ENCODE data around the gene SRRT. TPM values are rescaled to one million over a fixed set of nuclear protein-coding genes. Genes with fewer than 3 reads are reported as not detected.

SRRT gene
- total RNA-seq, 2 donors from 2014 or later = 33.4 to 49.6 TPM

- DNase-seq (ENCODE audit: low spot score) = no peak
- H3K27me3 ChIP-seq = peaks cover 0 to 29% of the 10 kb centered on the region in 2 donors
- no peak for TF ChIP-seq CTCF (IDR thresholded peaks at IDR 0.05)
- H3K4me3 ChIP-seq = peak overlapping the region; percentile 27 to 56
- H3K4me1 ChIP-seq = peaks cover 0 to 41% of the 10 kb centered on the region in 2 donors
- peak overlapping the region; percentile 64 to 73 for H3K27ac ChIP-seq
- H3K36me3 ChIP-seq = no peaks in the 10 kb centered on the region
- H3K9me3 ChIP-seq = no peaks in the 10 kb centered on the region
These were observed 19.2 kb downstream of the SRRT start for GRCh38 chr7:100893910-100894721.

GRCh38 chr7:100894860-100895700, 20.2 kb downstream of the SRRT start:
- Histone ChIP-seq H3K4me1 (peaks cover 0 to 37% of the 10 kb centered on the region in 2 donors), H3K9me3 (no peaks in the 10 kb centered on the region), H3K27me3 (peaks cover 0 to 29% of the 10 kb centered on the region in 2 donors), H3K27ac (peak overlapping the region; percentile 64 to 73), H3K4me3 (peak overlapping the region; percentile 27 to 56), H3K36me3 (no peaks in the 10 kb centered on the region)
- peak; percentile 76 to 91 for TF ChIP-seq CTCF (IDR thresholded peaks at IDR 0.05)
- DNase-seq (ENCODE audit: low spot score) = no peak

- Histone ChIP-seq H3K4me1 (peaks cover 0 to 31% of the 10 kb centered on the region in 2 donors), H3K9me3 (no peaks in the 10 kb centered on the region), H3K27me3 (peaks cover 0 to 29% of the 10 kb centered on the region in 2 donors), H3K36me3 (no peaks in the 10 kb centered on the region), H3K27ac (peak within 1 kb of the TSS; percentile 64 to 73), H3K4me3 (peak within 1 kb of the TSS; percentile 27 to 56)
- no peak for DNase-seq (ENCODE audit: low spot score)
- TF ChIP-seq CTCF (IDR thresholded peaks at IDR 0.05) = no peak
These were observed 20.7 kb downstream of the SRRT start, which contains the start of gene ACHE for GRCh38 chr7:100895701-100895955. ACHE (minus strand) TSS chr7:100895888; CDS start chr7:100894232, 1,656 bp downstream.

GRCh38 chr7:100895956-100896731, 21.2 kb downstream of the SRRT start:
- Histone ChIP-seq H3K27me3 (peaks cover 0 to 26% of the 10 kb centered on the region in 2 donors), H3K4me1 (peaks cover 0 to 26% of the 10 kb centered on the region in 2 donors), H3K4me3 (peak overlapping the region; percentile 27 to 56), H3K27ac (peak overlapping the region in 1 of 2 donors; percentile 73), H3K36me3 (no peaks in the 10 kb centered on the region), H3K9me3 (no peaks in the 10 kb centered on the region)
- no peak for DNase-seq (ENCODE audit: low spot score)
- no peak for TF ChIP-seq CTCF (IDR thresholded peaks at IDR 0.05)

- H3K4me3 ChIP-seq = peak overlapping the region; percentile 18 to 56
- no peak overlapping the region for H3K27ac ChIP-seq
- peak; percentile 68 to 79 for TF ChIP-seq CTCF (IDR thresholded peaks at IDR 0.05)
- H3K9me3 ChIP-seq = no peaks in the 10 kb centered on the region
- no peak for DNase-seq (ENCODE audit: low spot score)
- H3K27me3 ChIP-seq = peaks cover 0 to 26% of the 10 kb centered on the region in 2 donors
- peaks cover 0 to 24% of the 10 kb centered on the region in 2 donors for H3K4me1 ChIP-seq
- H3K36me3 ChIP-seq = no peaks in the 10 kb centered on the region
These were observed 22.1 kb downstream of the SRRT start for GRCh38 chr7:100896732-100897608.

Data from right atrium auricular region (tissue), 2 donors.